ENCODE measurements around the gene TP73.

TP73 gene

DNA sequence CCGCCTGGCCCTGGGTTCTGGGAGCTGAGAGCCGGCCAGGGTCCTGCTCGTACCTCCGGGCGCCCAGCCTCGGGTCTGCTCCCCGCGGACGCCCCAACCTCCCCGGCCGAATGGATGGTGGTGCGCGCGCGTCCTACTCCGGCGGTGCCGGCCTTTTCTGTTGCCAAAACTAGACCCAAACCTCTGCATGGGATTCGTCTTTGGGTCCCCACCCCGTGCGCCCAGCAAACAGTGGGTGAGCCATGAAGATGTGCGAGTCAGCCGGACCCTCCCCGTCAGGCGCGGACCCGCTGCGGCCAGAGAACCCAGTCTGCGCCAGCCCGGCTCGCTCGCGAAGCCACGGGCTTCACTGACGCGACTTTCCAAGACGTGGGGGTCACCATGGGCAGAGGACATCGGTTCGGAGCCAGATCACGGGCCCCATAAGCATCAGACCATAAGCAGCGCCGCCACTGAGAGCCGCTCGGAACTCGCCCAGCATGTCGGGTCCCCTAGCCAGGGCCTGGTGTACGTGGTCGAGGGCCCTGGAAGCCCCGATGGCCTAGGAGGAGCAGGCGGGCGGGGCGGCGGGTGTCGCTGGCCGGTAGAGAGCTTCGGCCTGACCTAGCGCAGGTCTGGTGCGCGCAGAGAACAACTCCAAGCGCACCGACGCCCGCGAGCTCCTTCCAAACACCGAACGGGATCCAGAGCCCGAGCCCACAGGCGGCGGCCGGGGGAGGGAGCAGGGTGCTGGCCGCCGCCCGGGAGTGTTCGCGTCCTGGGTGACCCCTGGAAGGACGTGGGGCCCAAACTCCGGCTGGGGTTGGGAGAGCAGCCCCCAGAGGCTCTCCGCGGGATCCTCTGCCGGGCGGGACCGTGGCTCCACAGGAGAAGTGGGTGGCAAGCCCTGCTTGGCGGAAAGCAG is 1.0 kb upstream of the TP73 start:
- H3K36me3 ChIP-seq = peaks cover 16% of the 10 kb centered on the region
- H3K9ac ChIP-seq = no peak overlapping the region
- H3K4me3 ChIP-seq = no peak overlapping the region
- no peak overlapping the region for H3K27ac ChIP-seq
- H3K27me3 ChIP-seq = peaks cover 54% of the 10 kb centered on the region
- peaks cover 15% of the 10 kb centered on the region; the same call in 1 of the 2 replicates for H3K9me3 ChIP-seq
- peaks cover 35% of the 10 kb centered on the region for H3K4me1 ChIP-seq
- TF ChIP-seq Cebpa-rat (IDR thresholded peaks at IDR 0.05) = no peak
- H3K4me2 ChIP-seq = no peak overlapping the region
- H4K20me1 ChIP-seq = no peaks in the 10 kb centered on the region; the same call in 1 of the 2 replicates

DNA sequence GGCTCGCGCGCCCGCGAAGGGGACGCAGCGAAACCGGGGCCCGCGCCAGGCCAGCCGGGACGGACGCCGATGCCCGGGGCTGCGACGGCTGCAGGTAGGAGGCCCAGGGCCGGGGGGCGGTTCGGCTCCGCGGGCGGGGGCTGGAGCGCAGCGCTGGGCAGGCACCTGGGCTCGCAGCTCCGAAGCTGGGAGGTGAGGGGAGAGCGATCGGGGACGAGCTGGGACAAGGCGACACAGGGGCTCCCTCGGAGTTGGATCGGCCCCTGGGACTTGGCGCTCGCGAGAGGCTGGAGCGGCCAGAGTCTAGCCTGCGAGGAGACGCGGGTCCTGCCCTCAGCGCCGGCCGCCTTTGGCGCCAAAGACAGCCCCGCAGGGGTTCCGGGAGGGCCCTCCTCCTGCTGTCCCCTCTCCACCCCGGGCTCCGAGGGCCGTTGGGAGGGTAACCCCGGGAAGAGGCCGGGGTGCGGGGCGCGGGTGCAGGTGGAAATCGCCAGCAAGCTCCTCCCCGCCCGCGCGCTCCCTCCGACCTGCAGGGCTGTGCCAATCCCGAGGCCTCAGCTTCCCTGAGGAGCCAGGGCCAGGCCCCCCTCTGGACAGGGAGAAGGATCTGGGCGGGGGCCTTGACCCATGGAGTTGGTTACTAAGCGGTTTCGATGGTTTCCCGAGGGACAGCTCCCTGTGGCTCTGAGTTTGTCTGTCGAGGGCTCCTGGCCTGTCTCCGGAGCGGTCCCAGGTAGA is 401 bp downstream of the TP73 start:
- 0 out of 2 replicates have a peak, but pooled peaks cover 2% of the 10 kb centered on the region for H3K36me3 ChIP-seq
- no peak overlapping the region for H3K9ac ChIP-seq
- H4K20me1 ChIP-seq = no peaks in the 10 kb centered on the region
- no peak overlapping the region for H3K4me3 ChIP-seq
- H3K27me3 ChIP-seq = peaks cover 67% of the 10 kb centered on the region
- peaks cover 15% of the 10 kb centered on the region; the same call in 1 of the 2 replicates for H3K9me3 ChIP-seq
- peaks cover 25% of the 10 kb centered on the region for H3K4me1 ChIP-seq
- no peak overlapping the region for H3K4me2 ChIP-seq
- H3K27ac ChIP-seq = no peak overlapping the region
- no peak for TF ChIP-seq Cebpa-rat (IDR thresholded peaks at IDR 0.05)

DNA sequence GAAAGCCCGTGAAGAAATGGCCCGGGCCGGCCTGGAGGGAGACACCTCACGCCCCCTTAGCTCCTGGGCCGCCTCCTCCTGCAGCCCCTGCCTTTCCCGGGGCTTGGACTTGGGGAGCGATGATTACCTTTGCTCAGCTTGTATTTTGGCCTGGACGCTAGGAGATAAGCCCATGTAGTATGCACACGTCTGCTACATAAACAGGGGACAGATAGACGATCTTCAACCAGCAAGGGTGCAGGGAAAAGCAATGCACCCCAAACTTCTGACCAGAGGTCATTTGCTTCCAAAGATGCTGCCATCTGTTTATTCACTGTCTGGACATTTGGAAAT is 936 bp downstream of the TP73 start:
- Histone ChIP-seq H3K4me2 (no peak overlapping the region), H3K4me3 (no peak overlapping the region), H4K20me1 (no peaks in the 10 kb centered on the region), H3K9me3 (peaks cover 15% of the 10 kb centered on the region; the same call in 1 of the 2 replicates), H3K4me1 (peaks cover 19% of the 10 kb centered on the region), H3K9ac (no peak overlapping the region), H3K36me3 (no peaks in the 10 kb centered on the region), H3K27me3 (peaks cover 71% of the 10 kb centered on the region), H3K27ac (no peak overlapping the region)
- no peak for TF ChIP-seq Cebpa-rat (IDR thresholded peaks at IDR 0.05)

DNA sequence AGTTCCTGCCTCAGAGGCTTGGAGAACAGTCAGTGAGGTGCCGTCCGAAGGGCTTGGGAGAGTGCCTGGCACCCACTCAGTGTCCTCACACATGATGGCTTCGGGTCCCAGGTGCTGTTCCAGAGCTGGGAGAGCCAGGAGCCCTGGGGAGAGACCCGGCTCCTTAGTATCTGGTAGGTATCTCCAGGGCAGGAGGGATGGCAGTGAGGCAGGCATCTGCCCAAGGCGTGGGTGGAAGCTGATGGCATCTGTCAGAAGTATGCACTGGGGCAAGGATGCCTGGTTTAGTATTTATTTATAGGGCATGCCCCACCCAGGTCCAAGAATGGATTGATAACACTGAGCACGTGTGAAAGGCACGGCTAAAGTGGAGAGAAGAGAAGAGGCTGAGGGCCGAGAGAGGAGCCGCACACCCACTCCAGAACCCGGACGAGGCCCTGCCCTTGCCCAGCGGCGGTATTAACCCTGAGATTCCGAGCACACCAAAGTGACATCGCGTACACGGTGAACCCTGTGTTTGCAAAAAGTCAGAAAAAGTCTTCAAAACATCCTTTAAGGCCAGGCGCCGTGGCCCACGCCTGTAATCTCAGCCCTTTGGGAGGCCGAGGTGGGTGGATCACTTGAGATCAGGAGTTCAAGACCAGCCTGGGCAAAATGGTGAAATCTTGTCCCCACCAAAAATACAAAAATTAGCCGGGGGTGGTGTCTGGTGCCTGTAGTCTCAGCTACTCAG is 2.4 kb downstream of the TP73 start:
- Histone ChIP-seq H3K27ac (no peak overlapping the region), H3K9ac (no peak overlapping the region), H3K4me2 (no peak overlapping the region)

DNA sequence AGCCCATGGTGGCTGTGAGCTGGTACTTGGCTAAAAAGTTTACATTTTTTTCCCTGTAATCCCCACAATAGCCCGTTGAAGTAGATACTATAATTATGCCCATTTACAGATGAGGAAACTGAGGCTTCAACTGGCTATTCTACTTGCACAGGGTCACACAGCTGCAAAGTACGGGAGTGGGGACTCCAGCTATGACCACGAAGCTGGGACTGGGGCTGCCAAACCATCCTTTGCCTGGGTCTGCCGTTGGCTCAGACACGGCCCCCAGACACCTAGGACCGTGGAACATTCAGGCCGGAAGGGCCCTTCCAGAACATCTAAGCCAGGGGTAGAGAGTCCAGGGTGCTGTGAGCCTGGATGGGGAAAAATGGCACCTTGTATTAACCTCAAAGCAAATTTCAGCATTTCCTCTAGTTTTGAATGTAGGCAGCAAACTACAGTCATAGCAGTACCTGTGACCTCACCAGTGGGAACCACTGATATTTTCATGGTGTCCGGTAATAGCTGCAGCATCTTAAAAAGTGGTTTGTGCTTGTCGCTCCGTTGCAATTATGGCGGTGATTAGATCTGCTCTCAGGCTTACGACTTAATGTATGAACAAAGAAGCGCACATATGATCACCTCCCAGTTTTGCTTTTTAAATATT is 4.3 kb downstream of the TP73 start:
- TF ChIP-seq Cebpa-rat (IDR thresholded peaks at IDR 0.05) = no peak
- peaks cover 58% of the 10 kb centered on the region for H3K27me3 ChIP-seq
- 0 out of 2 replicates have a peak, but pooled peaks cover 6% of the 10 kb centered on the region for H3K4me1 ChIP-seq
- H3K4me2 ChIP-seq = no peak overlapping the region
- H3K27ac ChIP-seq = no peak overlapping the region
- H4K20me1 ChIP-seq = no peaks in the 10 kb centered on the region
- H3K9ac ChIP-seq = no peak overlapping the region
- H3K9me3 ChIP-seq = peaks cover 1% of the 10 kb centered on the region; the same call in 1 of the 2 replicates
- no peak overlapping the region for H3K4me3 ChIP-seq
- H3K36me3 ChIP-seq = no peaks in the 10 kb centered on the region

More for the DNA sequence above, 2.4 kb downstream of the TP73 start:
- Histone ChIP-seq H3K4me3 (no peak overlapping the region), H3K27me3 (peaks cover 71% of the 10 kb centered on the region), H3K4me1 (peaks cover 6% of the 10 kb centered on the region; the same call in 1 of the 2 replicates), H4K20me1 (no peaks in the 10 kb centered on the region), H3K9me3 (peaks cover 15% of the 10 kb centered on the region; the same call in 1 of the 2 replicates), H3K36me3 (no peaks in the 10 kb centered on the region)
- no peak for TF ChIP-seq Cebpa-rat (IDR thresholded peaks at IDR 0.05)

DNA sequence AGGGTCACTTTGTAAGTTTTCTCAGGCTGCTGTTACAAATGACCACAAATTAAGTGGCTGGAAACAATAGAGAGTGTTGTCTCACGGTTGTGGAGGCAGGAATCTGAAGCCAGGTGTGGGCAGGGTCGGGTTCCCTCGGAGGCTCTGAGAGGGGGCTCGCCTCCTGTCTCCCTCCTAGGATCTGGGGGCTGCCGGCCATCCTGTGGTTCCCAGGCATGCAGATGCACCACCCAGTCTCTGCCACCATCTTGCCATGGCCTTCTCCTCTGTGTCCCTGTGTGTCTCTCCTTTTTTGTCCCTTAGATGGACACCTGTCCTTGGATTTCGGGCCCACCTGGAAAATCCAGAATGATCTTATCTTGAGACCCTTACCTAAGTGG is 4.8 kb downstream of the TP73 start:
- Histone ChIP-seq H3K4me1 (0 out of 2 replicates have a peak, but pooled peaks cover 6% of the 10 kb centered on the region), H3K4me2 (no peak overlapping the region), H3K9me3 (no peaks in the 10 kb centered on the region; the same call in 1 of the 2 replicates), H3K27me3 (peaks cover 53% of the 10 kb centered on the region), H3K4me3 (no peak overlapping the region), H3K36me3 (no peaks in the 10 kb centered on the region), H4K20me1 (no peaks in the 10 kb centered on the region), H3K9ac (no peak overlapping the region), H3K27ac (no peak overlapping the region)
- TF ChIP-seq Cebpa-rat (IDR thresholded peaks at IDR 0.05) = no peak

DNA sequence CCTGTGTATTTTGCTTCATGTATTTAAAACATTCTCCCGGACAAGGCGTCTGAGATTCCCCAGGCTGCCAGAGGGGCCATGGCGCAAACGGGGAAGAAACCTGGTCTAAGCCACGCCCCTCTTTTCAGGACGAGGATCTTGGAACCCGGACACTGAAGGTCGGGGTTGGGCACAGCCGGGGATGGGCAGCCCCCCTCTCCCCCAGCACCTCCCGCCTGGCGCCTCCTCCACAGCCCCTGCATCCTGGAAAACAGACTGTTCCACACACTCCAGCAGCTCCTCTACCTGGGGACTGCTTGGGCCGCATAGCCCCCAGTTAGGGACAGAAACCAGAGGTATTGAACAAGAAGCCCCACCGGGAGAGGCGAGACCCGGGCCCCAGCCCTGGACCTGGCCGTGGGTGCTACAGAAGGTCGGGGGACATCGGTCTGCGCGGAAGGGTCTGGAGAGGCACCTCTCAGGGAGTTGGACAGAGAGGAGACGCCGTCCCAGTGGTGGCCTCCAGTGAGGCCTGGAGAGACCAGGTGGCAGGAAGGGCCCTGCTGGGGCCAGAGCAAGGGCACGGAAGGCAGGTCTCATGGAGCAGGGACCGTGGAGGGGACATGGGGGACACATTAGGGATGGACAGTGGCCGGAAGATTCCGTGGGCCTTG is 5.4 kb downstream of the TP73 start:
- Histone ChIP-seq H3K9me3 (no peaks in the 10 kb centered on the region), H3K4me3 (no peak overlapping the region), H3K4me1 (0 out of 2 replicates have a peak, but pooled peaks cover 6% of the 10 kb centered on the region), H3K4me2 (no peak overlapping the region), H4K20me1 (no peaks in the 10 kb centered on the region), H3K9ac (no peak overlapping the region), H3K27ac (no peak overlapping the region), H3K36me3 (no peaks in the 10 kb centered on the region), H3K27me3 (peaks cover 47% of the 10 kb centered on the region)
- TF ChIP-seq Cebpa-rat (IDR thresholded peaks at IDR 0.05) = no peak

DNA sequence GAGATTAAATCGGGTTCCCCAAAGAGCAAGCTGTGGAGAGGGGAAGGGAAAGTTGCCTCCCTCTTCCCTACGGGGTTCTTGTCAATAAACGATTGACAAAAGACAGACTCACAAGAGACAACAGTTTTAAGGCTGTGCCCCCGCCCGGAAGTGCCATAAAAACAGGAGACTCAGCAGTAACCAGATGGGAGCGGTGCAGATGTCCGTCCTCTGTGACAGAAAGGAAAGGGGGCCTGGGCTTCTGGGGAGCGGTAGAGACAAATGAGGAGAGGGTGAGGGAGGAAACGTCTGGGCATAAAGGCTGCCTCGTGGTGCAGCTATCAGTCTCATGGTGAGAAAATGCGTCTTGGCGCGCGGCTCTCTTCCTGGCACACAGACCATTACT is 5.9 kb downstream of the TP73 start:
- no peak overlapping the region for H3K27ac ChIP-seq
- H3K27me3 ChIP-seq = peaks cover 42% of the 10 kb centered on the region
- no peak overlapping the region for H3K4me3 ChIP-seq
- 0 out of 2 replicates have a peak, but pooled peaks cover 6% of the 10 kb centered on the region for H3K4me1 ChIP-seq
- H3K4me2 ChIP-seq = no peak overlapping the region
- no peak for TF ChIP-seq Cebpa-rat (IDR thresholded peaks at IDR 0.05)
- no peak overlapping the region for H3K9ac ChIP-seq
- H3K36me3 ChIP-seq = no peaks in the 10 kb centered on the region
- no peaks in the 10 kb centered on the region for H4K20me1 ChIP-seq
- no peaks in the 10 kb centered on the region for H3K9me3 ChIP-seq

DNA sequence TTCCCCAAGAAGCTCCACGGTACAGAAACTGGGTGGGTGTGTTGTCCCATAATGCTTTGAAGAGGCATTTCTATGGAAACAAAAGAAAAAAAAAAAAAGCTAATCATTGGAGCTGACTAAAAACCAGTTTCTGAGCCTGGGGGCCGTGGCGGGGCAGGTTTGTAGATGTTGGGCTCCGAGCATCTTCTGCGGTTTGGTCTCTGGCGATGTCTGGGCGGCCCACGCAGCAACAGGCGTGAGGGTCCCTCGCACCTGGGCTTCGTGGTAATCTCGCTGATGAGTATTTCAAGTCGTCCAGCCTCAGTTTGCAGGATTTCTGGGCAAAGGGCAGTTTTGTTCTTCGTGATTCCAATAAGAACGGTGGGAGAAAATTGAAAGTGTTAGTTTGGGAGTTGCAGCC is 6.8 kb downstream of the TP73 start:
- no peaks in the 10 kb centered on the region for H3K9me3 ChIP-seq
- no peak overlapping the region for H3K4me3 ChIP-seq
- H3K36me3 ChIP-seq = no peaks in the 10 kb centered on the region
- no peak overlapping the region for H3K9ac ChIP-seq
- H3K27me3 ChIP-seq = peaks cover 33% of the 10 kb centered on the region
- H3K4me2 ChIP-seq = no peak overlapping the region
- TF ChIP-seq Cebpa-rat (IDR thresholded peaks at IDR 0.05) = no peak
- no peaks in the 10 kb centered on the region for H4K20me1 ChIP-seq
- H3K27ac ChIP-seq = no peak overlapping the region
- H3K4me1 ChIP-seq = peaks cover 12% of the 10 kb centered on the region

All from BLaER1 (cell line).